HG03064 (cell line): ENCODE measurements around the gene MN1.

Experiments used
- ATAC-seq: cut with Tn5 transposase; IDR thresholded peaks from one replicate; pipeline ENCODE4 v1.9.1; 2021; ENCODE audit warnings: low read depth; ENCODE audit not compliant: unreplicated experiment

MN1 gene

GRCh38 chr22:27719535-27720227 is 81.9 kb downstream of the MN1 start:
- no peak for ATAC-seq

GRCh38 chr22:27719036-27719347 is 82.6 kb downstream of the MN1 start:
- no peak for ATAC-seq

- no peak for ATAC-seq
Measured at GRCh38 chr22:27718186-27719035, 83.1 kb downstream of the MN1 start.

- no peak for ATAC-seq
Measured at GRCh38 chr22:27717094-27717493, 84.5 kb downstream of the MN1 start.

GRCh38 chr22:27716074-27716473 is 85.5 kb downstream of the MN1 start:
- ATAC-seq: no peak

GRCh38 chr22:27715106-27715505 is 86.5 kb downstream of the MN1 start:
- no peak for ATAC-seq

GRCh38 chr22:27714068-27714467 is 87.5 kb downstream of the MN1 start:
- no peak for ATAC-seq

GRCh38 chr22:27713461-27713860 is 88.1 kb downstream of the MN1 start:
- ATAC-seq: no peak

GRCh38 chr22:27711756-27712155 is 89.8 kb downstream of the MN1 start:
- no peak for ATAC-seq

- no peak for ATAC-seq
Measured at GRCh38 chr22:27711012-27711411, 90.5 kb downstream of the MN1 start.

GRCh38 chr22:27709919-27710675 is 91.5 kb downstream of the MN1 start:
- ATAC-seq: no peak

- ATAC-seq: no peak
Measured at GRCh38 chr22:27706489-27706888, 95.1 kb downstream of the MN1 start.

GRCh38 chr22:27705408-27706080 is 96.0 kb downstream of the MN1 start:
- no peak for ATAC-seq

- no peak for ATAC-seq
Measured at GRCh38 chr22:27704581-27704980, 97.0 kb downstream of the MN1 start.

- ATAC-seq: no peak
Measured at GRCh38 chr22:27699383-27700019, 102.1 kb downstream of the MN1 start.

- no peak for ATAC-seq
Measured at GRCh38 chr22:27698813-27699212, 102.7 kb downstream of the MN1 start.
